GM19438 (cell line): ENCODE measurements around the gene SCIMP.
"Not testable (repeated sequence)": the region's sequence is repeated elsewhere in the genome, so short reads cannot be mapped to it uniquely, and the experiment has no call there.

Experiments
- ATAC-seq: cut with Tn5 transposase; IDR thresholded peaks from one replicate; pipeline ENCODE4 v1.9.1; 2021; ENCODE audit warnings: low read depth; ENCODE audit not compliant: unreplicated experiment

SCIMP gene

DNA sequence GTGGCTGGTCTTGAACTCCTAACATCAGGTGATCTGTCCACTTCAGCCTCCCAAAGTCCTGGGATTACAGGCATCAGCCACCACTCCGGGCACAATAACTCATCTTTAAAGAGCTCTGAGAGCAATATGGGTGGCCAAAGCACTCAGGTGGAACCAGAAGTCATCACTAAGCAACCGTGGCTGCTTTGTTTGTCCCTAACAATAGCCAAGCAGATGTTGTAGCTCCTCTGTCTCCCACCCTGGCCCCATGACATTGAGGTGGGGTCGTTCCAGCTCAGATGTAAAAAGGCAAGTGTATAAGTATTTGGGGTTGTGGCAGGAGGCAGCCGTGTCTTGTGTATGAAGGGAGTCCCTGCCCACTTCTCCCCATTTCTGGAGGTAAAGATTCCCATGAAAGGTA, 3.7 kb upstream of the SCIMP start:
- no peak for ATAC-seq

DNA sequence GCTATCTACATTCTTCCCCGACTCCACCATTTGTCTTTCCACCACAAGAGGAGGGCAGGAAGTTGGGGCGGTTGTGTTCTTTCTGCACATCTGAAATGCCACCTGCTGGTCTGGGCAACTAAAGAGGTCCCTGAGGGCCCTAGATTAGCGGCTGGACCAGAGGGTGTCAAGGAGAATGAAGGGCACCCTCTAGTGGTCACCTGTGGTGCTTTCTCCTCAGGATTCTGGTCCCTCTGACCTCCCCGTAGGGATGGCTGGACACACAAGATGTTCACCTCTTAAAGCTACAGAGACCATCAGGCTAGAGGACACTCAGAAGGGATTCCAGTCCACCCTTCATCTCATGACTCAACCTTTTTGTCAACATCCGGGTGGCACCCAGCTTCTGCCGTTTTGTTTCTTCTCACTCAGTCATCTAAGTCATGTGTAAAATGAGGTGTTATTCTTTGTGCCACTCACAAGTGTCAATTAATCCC, 2.9 kb upstream of the SCIMP start:
- ATAC-seq: peak; percentile 38

DNA sequence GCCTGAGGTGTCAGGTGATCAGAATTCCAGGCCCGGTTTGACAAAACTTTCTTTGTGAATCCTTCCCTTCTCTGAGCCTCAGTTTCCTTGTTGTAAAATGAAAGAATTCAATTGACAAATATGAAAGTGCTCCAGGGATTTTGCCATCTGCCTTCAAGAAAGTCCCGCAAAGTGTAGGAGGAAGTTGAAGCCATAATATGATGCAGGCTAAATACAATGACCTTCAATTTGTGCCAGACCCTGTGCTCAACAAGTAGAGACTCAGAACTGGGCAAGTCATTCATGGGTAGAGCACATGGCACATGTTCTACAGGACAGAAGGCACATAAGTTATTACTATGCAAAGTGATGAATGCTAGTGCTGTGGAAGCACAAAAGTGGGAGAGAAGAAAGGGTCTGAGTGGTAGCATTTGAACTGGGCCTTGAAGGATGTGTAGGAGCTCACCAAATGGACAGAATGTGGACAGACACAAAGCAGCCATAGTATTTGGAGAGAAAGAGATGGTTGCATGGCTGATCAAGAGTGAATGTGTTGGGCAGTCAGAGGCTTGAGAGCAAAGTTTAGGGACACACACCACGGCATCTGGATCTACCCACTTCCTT, 2.4 kb upstream of the SCIMP start:
- ATAC-seq: no peak

DNA sequence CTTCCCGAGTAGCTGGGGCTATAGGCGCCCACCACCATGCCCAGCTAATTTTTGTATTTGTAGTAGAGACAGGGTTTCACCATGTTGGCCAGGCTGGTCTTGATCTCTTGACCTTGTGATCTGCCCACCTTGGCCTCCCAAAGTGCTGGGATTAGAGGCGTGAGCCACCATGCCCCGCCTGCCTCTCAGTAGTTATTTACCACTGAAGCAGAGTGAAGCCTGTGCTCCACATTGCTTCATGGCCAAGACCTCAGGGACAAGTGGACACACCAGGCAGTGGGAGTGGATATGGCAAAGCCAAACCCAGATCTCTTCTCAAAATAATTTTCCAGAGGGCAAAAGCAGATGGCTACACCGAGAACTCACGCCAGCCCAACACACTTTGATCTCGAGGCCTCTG, 1.2 kb downstream of the SCIMP start:
- not testable (repeated sequence) for ATAC-seq

DNA sequence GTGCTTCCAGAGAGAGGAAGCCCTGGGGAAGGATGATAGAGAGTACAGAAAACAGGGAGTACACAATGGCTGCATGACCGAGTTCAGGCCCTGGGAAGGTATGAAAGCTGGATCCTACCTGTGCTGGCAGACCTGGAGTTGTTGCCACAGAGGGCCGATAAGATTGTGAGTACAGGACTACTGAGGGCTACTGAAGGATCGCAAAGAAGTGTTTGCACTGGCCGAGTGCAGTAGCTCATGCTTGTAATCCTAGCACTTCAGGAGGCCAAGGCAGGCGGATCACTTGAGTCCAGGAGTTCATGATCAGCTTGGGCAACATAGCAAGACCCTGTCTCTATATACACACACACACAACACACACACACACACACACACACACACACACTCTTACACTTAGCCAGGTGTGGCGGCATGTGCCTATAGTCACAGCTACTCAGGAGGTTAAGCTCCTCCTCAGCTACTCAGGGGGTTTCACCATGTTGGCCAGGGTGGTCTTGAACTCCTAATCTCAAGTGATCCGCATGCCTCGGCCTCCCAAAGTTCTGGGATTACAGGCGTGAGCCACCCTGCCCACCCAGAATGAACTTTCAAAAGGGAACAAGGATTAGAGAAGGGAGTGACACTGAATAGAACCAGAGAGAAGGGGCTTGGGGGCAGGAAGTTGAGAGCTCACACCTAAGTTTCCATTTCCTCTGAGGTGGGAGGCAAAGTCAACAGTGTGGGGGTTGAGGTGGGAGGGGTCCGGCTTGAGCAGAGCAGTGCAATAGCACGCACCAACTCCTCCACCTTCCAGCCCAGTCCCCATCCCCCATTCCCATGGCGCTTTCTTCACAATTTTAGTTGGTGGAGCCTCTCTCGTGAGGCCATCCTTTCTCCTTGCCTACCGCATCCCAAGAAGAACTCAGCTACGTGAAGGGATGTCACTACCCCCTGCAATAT, 7.5 kb downstream of the SCIMP start:
- ATAC-seq: no peak

DNA sequence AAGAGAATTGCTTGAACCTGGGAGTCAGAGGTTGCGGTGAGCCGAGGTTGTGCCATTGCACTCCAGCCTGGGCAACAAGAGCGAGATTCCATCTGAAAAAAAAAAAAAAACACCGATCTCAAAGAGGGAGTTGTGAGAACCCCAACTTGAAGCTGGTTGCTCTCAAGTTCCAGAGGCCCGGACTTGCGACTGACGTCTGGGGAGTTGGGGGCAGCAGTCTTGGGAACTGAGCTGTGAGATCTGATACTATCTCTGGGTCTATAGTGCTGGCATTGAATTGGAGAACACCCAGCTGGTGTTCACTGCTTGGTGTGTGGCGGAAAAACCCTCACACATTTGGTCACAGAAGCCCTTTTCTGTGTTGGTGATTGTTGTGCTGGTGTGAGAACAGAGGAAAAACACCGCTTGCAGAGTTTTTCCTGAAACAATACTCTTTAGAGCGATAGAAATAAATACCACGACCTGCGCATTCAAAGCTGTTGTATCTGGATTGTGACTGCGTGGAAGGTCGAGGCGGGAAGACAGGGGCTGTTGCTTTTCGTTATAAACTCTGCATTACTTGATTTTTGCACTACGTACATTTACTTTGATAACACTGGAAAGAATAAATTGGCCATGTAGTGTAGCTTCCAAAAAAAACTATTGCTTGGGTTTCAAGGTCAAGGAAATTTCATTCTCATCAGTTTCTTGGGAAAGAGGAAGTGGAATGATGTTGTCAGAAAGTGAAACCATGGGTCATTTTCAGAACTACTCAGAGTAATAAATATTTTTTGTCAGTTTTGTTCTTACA, 8.8 kb downstream of the SCIMP start:
- ATAC-seq: peak; percentile 40

DNA sequence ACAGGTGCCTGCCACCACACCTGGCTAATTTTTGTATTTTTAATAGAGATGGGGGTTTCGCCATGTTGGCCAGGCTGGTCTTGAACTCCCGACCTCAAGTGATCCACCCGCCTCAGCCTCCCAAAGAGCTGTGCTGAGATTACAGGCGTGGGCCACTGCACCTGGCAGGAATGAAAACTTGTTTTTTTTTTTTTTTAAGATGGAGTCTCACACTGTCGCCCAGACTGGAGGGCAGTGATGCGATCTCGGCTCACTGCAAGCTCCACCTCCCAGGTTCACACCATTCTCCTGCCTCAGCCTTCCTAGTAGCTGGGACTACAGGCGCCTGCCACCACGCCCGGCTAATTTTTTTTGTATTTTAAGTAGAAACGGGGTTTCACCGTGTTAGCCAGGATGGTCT, 12.7 kb downstream of the SCIMP start:
- not testable (repeated sequence) for ATAC-seq

DNA sequence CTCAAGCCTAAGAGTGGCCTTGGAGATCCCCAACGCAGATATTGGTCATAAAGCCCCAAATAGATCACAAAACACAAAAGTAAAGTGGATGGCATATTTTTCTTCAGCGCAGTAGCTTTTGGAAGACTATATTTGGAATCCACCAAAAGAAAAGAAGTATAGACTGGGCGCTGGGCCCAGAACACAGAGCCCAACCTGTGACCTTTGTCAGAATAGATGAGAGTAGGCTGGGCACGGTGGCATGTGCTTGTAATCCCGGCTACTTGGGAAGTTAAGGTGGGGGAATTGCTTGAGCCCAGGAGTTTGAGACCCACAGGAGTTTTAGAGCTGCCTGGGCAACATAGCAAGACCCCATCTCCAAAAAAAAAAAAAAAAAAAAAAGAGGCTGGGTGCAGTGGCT, 14.6 kb downstream of the SCIMP start:
- ATAC-seq: no peak

DNA sequence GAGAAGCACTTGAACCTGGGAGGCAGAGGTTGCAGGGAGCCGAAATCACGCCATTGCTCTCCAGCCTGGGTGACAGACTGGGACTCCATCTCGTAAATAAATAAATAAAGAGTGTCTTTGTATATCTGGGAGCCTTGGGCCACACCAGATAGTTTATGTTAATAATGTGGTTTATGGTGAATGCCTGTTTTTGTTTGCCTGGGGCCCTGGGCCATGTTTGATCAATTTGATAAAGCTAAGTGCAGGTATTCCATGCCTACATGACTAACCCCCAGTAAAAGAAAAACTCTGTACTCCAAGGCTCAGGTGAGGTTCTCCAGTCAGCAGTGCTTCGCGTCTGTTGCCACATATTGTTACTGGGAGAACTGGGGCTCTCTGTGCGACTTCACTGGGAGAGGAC, 15.1 kb downstream of the SCIMP start:
- no peak for ATAC-seq

DNA sequence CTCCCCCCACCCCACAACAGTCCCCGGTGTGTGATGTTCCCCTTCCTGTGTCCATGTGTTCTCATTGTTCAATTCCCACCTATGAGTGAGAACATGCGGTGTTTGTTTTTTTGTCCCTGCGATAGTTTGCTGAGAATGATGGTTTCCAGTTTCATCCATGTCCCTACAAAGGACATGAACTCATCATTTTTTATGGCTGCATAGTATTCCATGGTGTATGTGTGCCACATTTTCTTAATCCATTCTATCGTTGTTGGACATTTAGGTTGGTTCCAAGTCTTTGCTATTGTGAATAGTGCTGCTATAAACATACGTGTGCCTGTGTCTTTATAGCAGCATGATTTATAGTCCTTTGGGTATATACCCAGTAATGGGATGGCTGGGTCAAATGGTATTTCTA, 17.1 kb downstream of the SCIMP start:
- ATAC-seq: not testable (repeated sequence)

DNA sequence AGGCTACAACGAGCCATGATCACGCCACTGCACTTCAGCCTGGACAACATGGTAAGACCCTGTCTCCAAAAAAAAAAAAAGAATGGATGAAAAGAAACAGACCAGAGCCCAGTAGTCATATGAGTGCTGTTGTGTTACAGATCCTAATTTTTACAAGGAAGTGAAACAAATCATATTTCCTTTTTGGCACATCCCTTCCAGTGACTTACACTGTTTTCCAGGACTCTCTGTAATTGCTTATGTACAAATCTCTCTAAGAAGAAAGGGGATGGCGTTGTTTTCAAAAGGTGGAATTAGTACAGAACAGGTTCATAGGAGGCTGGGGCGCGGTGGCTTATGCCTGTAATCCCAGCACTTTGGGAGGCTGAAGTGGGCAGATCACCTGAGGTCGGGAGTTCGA, 23.2 kb downstream of the SCIMP start:
- no peak for ATAC-seq

DNA sequence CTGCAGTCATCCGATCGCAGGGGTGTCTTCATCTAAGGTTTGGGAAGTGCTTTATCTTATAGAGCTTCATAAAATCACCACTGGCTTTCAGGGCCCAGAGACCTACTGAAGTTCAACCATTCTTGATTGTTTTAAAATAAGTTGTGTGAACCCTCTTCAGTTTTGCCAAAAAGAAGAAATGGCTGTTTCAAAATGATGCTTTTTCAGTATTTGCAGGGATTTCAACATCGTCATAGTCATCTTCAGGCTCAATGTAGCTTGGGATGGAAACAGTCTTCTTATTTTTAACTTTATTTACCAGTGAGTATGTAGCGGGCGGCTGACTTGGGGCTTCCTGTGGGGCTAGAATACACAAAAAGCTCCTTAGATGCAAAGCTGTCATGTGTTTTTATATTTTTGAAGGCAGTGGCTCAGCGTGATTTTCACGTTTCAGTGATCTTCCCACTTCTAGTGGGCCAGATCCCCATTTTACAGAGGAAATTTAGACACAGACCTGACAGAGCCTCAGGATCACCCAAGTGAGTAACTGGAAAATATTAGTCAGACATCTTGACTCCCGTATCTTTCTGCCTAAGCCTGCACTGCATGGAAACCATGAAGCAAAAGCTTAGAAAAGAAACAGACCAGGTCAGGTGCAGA, 23.9 kb downstream of the SCIMP start:
- ATAC-seq: no peak

DNA sequence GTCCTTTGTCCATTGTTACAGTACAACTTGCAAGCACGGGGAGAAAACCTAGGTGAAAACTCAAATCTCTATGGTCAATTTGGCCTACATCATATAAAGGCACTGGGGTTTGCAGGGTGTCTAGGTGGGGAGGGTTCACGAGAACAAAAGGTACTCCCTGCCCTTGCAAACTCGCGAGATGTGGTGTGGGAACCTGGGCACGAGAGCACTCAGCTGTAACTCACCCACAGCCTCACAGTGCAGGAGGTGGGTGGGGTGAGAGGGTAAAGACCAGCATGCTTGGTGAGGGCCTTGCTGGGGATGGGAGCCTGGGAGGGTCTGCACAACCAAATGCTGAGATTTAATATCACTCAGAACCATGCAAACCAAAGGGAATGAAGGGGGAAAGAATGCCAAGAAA, 24.6 kb downstream of the SCIMP start:
- ATAC-seq: no peak

DNA sequence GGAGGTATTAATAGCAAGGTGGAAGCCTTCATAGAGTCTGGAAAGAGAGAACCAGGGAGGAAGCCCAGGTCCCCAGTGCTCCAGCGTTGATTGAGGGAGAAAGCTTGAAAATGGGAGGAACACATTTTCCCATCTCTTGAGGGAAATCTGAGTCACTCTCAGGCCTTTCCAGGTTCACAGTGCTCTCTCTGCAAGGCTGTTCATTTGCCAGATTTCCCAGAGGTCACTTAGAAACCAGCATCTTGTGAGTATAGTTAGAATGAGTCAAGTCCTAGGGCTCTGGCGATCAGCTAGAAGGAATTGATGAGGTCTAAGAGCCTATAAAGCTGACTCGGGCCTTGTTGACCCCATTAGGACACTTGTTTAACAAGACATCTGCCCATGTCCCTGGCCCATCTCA, 25.3 kb downstream of the SCIMP start:
- ATAC-seq: no peak

DNA sequence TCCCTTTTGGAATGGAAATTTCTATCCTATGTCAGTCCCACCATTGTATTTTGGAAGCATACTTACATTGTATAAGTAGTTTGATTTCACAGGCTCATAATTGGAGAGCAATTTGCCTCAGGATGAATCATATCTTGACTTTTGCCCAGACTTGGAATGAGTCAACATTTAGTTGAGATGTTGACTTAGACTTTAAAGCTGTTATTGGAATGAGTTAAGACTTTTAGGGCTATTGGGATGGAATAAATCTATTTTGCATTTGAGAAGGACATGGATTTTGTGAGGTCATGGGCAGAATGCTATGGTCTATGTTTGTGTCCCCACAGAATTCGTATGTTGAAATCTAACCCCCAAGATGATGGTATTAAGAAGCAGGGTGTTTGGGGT, 30.8 kb downstream of the SCIMP start:
- ATAC-seq: no peak

DNA sequence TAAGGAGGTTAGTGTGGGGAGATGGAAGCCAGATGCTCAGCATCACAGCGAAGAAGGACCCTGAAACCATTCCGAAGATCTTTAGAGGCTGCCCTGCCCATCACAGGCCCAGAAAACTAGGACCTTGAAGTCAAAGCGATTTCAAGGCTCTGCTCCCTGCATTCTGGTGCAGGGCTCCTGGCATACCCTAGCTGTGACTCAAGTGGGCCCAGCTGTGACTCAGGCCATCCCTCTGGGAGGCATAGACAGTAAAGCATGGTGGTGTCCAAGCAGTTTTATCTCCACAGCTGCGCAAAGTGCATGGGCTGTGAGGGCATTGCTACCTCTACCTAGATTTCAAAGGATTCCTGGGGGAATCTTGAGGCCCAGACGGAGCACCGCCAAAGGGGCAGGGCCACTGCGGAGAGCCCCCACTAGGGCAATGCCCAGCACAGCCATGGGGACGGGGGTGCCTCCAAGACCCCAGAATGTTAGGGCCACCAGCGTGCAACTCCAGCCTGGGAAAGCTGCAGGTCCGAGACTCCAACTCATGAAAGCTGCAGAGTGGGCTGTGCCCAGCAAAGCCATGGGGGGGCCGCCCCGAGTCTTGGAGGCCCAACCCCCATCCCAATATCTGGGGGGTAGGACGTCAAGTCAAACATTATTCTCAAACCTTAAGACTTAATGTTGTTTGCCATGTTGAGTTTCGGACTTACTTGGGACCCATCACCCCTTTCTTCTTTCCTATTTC, 31.3 kb downstream of the SCIMP start:
- no peak for ATAC-seq

DNA sequence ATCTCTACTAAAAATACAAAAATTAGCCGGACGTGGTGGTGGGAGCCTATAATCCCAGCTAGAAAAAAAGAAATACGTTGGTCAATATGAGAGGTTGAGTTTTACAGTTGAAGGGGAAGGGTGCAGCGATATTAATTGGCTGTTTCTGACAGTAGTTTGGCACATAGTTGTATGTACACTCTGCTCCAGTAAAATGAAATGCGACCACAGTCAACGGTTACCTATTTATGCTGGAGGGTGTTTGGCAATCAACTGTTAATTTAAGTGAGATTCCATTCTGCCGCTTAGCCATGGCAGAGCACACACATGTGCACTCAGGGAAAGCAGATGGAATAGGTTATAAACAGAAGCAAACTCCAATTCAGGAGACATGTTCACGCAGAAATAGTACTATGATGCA, 33.6 kb downstream of the SCIMP start:
- no peak for ATAC-seq

DNA sequence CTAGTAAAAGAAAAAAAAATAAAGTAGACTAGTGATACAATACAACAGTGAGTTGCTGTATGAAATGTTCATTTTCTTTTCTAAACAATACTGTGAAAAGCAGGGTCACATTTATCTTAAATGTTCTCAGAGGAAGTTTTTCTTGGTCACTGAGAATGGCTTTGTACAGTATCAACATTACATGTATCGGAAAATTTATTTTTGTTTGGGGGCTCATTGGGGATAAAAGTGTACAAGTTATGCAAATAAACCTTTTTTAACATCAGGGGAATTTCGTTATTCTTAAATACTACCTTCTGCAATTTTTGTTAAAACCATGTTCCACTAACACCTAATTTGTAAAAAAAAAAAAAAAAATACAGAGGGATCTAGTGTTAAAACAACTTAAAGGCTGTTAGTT, 34.3 kb downstream of the SCIMP start:
- no peak for ATAC-seq

DNA sequence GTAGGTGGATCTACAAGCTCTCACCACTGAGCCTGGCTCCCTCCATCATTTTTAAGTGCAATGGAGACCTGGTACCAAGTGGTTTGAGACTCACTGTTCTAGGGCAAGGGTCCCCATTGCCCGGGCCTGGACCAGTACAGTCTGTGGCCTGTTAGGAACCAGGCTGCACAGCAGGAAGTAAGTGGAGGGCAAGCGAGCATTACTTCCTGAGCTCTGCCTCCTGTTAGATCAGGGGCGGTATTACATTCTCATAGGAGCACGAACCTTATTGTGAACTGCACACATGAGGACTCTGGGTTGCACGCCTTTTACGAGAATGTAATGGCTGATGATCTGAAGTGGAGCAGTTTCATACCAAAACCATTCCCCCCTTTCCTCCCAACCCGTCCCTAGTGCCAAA, 36.2 kb downstream of the SCIMP start:
- no peak for ATAC-seq

DNA sequence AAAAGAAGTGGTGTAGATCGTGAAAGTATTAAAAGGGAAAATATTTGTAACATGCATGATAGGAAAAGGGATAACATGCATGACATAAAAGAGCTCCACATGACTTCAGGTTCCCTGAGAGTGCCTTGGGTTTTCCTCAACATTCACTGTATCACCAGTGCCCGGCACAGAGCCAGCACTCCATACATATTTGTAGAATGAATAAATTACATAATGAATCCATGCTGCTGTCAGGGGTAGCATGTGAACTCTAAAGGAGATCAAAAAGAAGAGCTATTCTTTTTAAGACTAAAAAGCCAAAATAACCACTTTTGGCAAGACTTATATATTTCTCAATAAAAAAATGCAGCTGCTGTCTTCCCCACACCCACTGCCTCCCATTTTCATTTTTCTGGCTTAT, 40.3 kb downstream of the SCIMP start:
- no peak for ATAC-seq
